Measurements from ENCODE around the gene ATCAY.
"Not testable (repeated sequence)": the region's sequence is repeated elsewhere in the genome, so short reads cannot be mapped to it uniquely, and the experiment has no call there.

ATCAY gene

GRCh38 chr19:3938300-3938950, 57.9 kb downstream of the ATCAY start:
- H3K9me3 ChIP-seq (ENCODE audit: control insufficient read depth, low read depth, low read length); H3K9ac ChIP-seq (ENCODE audit: low read length); H3K27ac ChIP-seq (ENCODE audit: low read length); H3K4me3 ChIP-seq (ENCODE audit: low read length); H3K4me1 ChIP-seq (ENCODE audit: control insufficient read depth, low read depth, low read length); H3K27me3 ChIP-seq (ENCODE audit: control insufficient read depth, insufficient read depth, low read length): not testable (repeated sequence)
- peaks cover 12% of the 10 kb centered on the region for H3K36me3 ChIP-seq (ENCODE audit: control insufficient read depth, low read depth, low read length)

- Histone ChIP-seq H3K27ac (ENCODE audit: low read length) (no peak overlapping the region), H3K9ac (ENCODE audit: low read length) (no peak overlapping the region), H3K9me3 (ENCODE audit: control insufficient read depth, low read depth, low read length) (no peaks in the 10 kb centered on the region), H3K4me1 (ENCODE audit: control insufficient read depth, low read depth, low read length) (no peaks in the 10 kb centered on the region), H3K4me3 (ENCODE audit: low read length) (no peak overlapping the region), H3K36me3 (ENCODE audit: control insufficient read depth, low read depth, low read length) (peaks cover 16% of the 10 kb centered on the region), H3K27me3 (ENCODE audit: control insufficient read depth, insufficient read depth, low read length) (no peaks in the 10 kb centered on the region)
Measured at GRCh38 chr19:3942790-3943409, 62.4 kb downstream of the ATCAY start.

GRCh38 chr19:3944018-3944721, 63.7 kb downstream of the ATCAY start:
- no peak overlapping the region for H3K9ac ChIP-seq (ENCODE audit: low read length)
- H3K9me3 ChIP-seq (ENCODE audit: control insufficient read depth, low read depth, low read length): no peaks in the 10 kb centered on the region
- peaks cover 16% of the 10 kb centered on the region for H3K36me3 ChIP-seq (ENCODE audit: control insufficient read depth, low read depth, low read length)
- no peaks in the 10 kb centered on the region for H3K27me3 ChIP-seq (ENCODE audit: control insufficient read depth, insufficient read depth, low read length)
- no peak overlapping the region for H3K4me3 ChIP-seq (ENCODE audit: low read length)
- no peak overlapping the region for H3K27ac ChIP-seq (ENCODE audit: low read length)
- no peaks in the 10 kb centered on the region for H3K4me1 ChIP-seq (ENCODE audit: control insufficient read depth, low read depth, low read length)

DNA sequence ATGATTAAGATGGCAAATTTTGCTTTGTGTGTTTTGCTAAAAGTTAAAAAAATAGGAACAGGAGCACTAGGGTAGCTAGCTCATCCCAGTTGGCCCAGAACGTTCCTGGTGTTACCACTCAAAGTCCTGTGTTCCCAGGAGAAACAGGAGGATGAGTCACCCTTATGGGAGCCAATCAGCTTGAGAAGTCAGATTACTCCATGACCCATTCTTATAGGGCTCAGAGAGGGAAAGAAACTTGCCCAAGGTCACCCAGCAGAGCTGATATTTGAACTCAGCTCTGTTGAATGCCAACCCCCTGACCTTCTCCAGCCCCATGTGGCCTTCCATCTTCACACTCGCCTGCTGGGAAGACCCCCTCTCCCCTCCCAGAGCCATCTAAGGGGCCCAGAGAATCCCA, 65.4 kb downstream of the ATCAY start:
- Histone ChIP-seq H3K9ac (ENCODE audit: low read length) (no peak overlapping the region), H3K4me3 (ENCODE audit: low read length) (no peak overlapping the region), H3K4me1 (ENCODE audit: control insufficient read depth, low read depth, low read length) (no peaks in the 10 kb centered on the region), H3K9me3 (ENCODE audit: control insufficient read depth, low read depth, low read length) (no peaks in the 10 kb centered on the region), H3K36me3 (ENCODE audit: control insufficient read depth, low read depth, low read length) (peaks cover 16% of the 10 kb centered on the region), H3K27me3 (ENCODE audit: control insufficient read depth, insufficient read depth, low read length) (no peaks in the 10 kb centered on the region), H3K27ac (ENCODE audit: low read length) (no peak overlapping the region)

- not testable (repeated sequence) for H3K4me1 ChIP-seq (ENCODE audit: control insufficient read depth, low read depth, low read length); H3K27ac ChIP-seq (ENCODE audit: low read length); H3K9me3 ChIP-seq (ENCODE audit: control insufficient read depth, low read depth, low read length); H3K27me3 ChIP-seq (ENCODE audit: control insufficient read depth, insufficient read depth, low read length); H3K9ac ChIP-seq (ENCODE audit: low read length); H3K4me3 ChIP-seq (ENCODE audit: low read length)
- peaks cover 11% of the 10 kb centered on the region for H3K36me3 ChIP-seq (ENCODE audit: control insufficient read depth, low read depth, low read length)
Measured at GRCh38 chr19:3947316-3947933, 66.9 kb downstream of the ATCAY start.

DNA sequence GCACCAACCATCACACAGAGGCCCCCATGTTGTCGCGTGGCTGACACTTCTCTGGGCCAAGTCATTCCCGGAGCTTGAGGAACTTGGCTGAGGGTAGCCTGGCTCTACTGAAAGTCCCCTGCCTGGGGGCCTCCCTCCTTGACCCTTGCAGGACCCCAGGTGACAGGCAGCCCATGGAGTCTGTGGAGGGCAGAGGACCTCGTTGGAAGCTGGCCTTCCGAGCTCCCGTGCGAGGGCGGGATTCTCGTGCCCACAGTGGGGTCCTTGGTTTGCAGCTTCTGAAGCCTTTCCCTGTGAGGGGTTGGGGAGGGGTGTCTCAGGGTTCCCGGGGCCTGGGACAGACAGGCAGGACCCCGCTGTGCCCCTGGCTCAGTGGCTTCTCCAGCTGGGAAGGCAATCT, 68.8 kb downstream of the ATCAY start:
- peaks cover 2% of the 10 kb centered on the region for H3K36me3 ChIP-seq (ENCODE audit: control insufficient read depth, low read depth, low read length)
- no peak overlapping the region for H3K9ac ChIP-seq (ENCODE audit: low read length)
- no peaks in the 10 kb centered on the region for H3K9me3 ChIP-seq (ENCODE audit: control insufficient read depth, low read depth, low read length)
- H3K27me3 ChIP-seq (ENCODE audit: control insufficient read depth, insufficient read depth, low read length): no peaks in the 10 kb centered on the region
- H3K27ac ChIP-seq (ENCODE audit: low read length): no peak overlapping the region
- H3K4me1 ChIP-seq (ENCODE audit: control insufficient read depth, low read depth, low read length): no peaks in the 10 kb centered on the region
- no peak overlapping the region for H3K4me3 ChIP-seq (ENCODE audit: low read length)

GRCh38 chr19:3949997-3950859, 69.7 kb downstream of the ATCAY start:
- Histone ChIP-seq H3K9ac (ENCODE audit: low read length) (no peak overlapping the region), H3K4me3 (ENCODE audit: low read length) (no peak overlapping the region), H3K4me1 (ENCODE audit: control insufficient read depth, low read depth, low read length) (no peaks in the 10 kb centered on the region)

GRCh38 chr19:3950871-3951861, 70.7 kb downstream of the ATCAY start:
- H3K27me3 ChIP-seq (ENCODE audit: control insufficient read depth, insufficient read depth, low read length): no peaks in the 10 kb centered on the region
- H3K27ac ChIP-seq (ENCODE audit: low read length): no peak overlapping the region
- H3K4me3 ChIP-seq (ENCODE audit: low read length): no peak overlapping the region
- H3K4me1 ChIP-seq (ENCODE audit: control insufficient read depth, low read depth, low read length): no peaks in the 10 kb centered on the region
- no peak overlapping the region for H3K9ac ChIP-seq (ENCODE audit: low read length)
- no peaks in the 10 kb centered on the region for H3K9me3 ChIP-seq (ENCODE audit: control insufficient read depth, low read depth, low read length)
- H3K36me3 ChIP-seq (ENCODE audit: control insufficient read depth, low read depth, low read length): peaks cover under 1% of the 10 kb centered on the region

More at GRCh38 chr19:3949997-3950859, 69.7 kb downstream of the ATCAY start:
- no peak overlapping the region for H3K27ac ChIP-seq (ENCODE audit: low read length)
- no peaks in the 10 kb centered on the region for H3K36me3 ChIP-seq (ENCODE audit: control insufficient read depth, low read depth, low read length)
- H3K9me3 ChIP-seq (ENCODE audit: control insufficient read depth, low read depth, low read length): no peaks in the 10 kb centered on the region
- no peaks in the 10 kb centered on the region for H3K27me3 ChIP-seq (ENCODE audit: control insufficient read depth, insufficient read depth, low read length)

GRCh38 chr19:3952755-3953276, 72.3 kb downstream of the ATCAY start:
- not testable (repeated sequence) for H3K36me3 ChIP-seq (ENCODE audit: control insufficient read depth, low read depth, low read length); H3K27me3 ChIP-seq (ENCODE audit: control insufficient read depth, insufficient read depth, low read length); H3K4me3 ChIP-seq (ENCODE audit: low read length); H3K27ac ChIP-seq (ENCODE audit: low read length); H3K4me1 ChIP-seq (ENCODE audit: control insufficient read depth, low read depth, low read length); H3K9ac ChIP-seq (ENCODE audit: low read length); H3K9me3 ChIP-seq (ENCODE audit: control insufficient read depth, low read depth, low read length)

DNA sequence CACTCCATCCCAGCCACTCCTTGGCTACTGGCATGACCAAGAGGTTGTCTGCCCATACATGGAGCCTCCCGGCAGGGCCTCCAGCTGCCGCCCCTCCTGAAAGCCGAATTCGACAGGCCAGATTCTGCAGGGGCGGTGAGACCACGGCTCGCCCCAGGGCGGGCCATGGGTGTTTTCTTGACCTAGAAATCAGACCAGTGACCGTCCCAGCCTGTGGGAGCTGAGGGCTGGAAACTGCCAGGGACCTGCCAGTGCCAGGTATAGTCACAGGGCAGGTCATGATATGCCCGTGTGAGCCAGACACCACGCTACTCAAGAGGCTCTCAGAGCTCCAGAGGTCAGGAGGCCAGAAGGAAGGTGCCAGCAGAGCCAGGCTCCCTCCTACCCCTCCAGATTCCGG, 73.6 kb downstream of the ATCAY start:
- no peak overlapping the region for H3K4me3 ChIP-seq (ENCODE audit: low read length)
- H3K9me3 ChIP-seq (ENCODE audit: control insufficient read depth, low read depth, low read length): no peaks in the 10 kb centered on the region
- no peaks in the 10 kb centered on the region for H3K4me1 ChIP-seq (ENCODE audit: control insufficient read depth, low read depth, low read length)
- peaks cover 14% of the 10 kb centered on the region for H3K36me3 ChIP-seq (ENCODE audit: control insufficient read depth, low read depth, low read length)
- no peaks in the 10 kb centered on the region for H3K27me3 ChIP-seq (ENCODE audit: control insufficient read depth, insufficient read depth, low read length)
- H3K9ac ChIP-seq (ENCODE audit: low read length): no peak overlapping the region
- no peak overlapping the region for H3K27ac ChIP-seq (ENCODE audit: low read length)
